ENCODE results near the gene SP100. TPM values are rescaled to one million over a fixed set of nuclear protein-coding genes. Genes with fewer than 3 reads are reported as not detected.

SP100 gene
- total and polyA plus RNA-seq, 2 of the 13 experiments (the other 11 are each of a cell fraction or from before 2014, with no cell fraction given), result 12.6 to 16.5 TPM

- BruUV-seq (replicated peaks), result no TSS peak
- no peak overlapping the region for H3K27ac ChIP-seq (ENCODE audit: extremely low read length, insufficient read depth, low read length)
- POLR2A ChIA-PET, result interaction anchor here (1.3 kb wide), 1 partner anchor 90 kb away, joined by 3 read pairs; no protein-coding TSS in a partner anchor
- H2AFZ ChIP-seq (ENCODE audit: low read length), result no peak overlapping the region
- DNase-seq (ENCODE audit: low spot score) (no peak), ATAC-seq (no peak), FAIRE-seq (no peak)
- H4K20me1 ChIP-seq (ENCODE audit: insufficient read depth, low read length), result no peaks in the 10 kb centered on the region
- no peaks in the 10 kb centered on the region for H3K79me2 ChIP-seq (ENCODE audit: insufficient read depth, low read length)
- H3K9me3 ChIP-seq (ENCODE audit: low read length), result no peaks in the 10 kb centered on the region
- no peak for TF ChIP-seq ARHGAP35 (CRISPR knock-in tag; IDR thresholded peaks at IDR 0.05; ENCODE audit: borderline replicate concordance)
- no peak for TF ChIP-seq GATAD2A (CRISPR knock-in tag; IDR thresholded peaks at IDR 0.05)
- no peak for TF ChIP-seq RXRB (CRISPR knock-in tag; IDR thresholded peaks at IDR 0.05; ENCODE audit: borderline replicate concordance)
- TF ChIP-seq FIP1L1 (IDR thresholded peaks at IDR 0.05; ENCODE audit: borderline replicate concordance, insufficient read depth, low read depth, low read length), result no peak
- TF ChIP-seq ZNF484 (CRISPR knock-in tag; IDR thresholded peaks at IDR 0.05; ENCODE audit: borderline replicate concordance, low read depth), result no peak
- TF ChIP-seq MAF1 (CRISPR knock-in tag; IDR thresholded peaks at IDR 0.05; ENCODE audit: borderline replicate concordance), result no peak
- no peak for TF ChIP-seq HNRNPUL1 (IDR thresholded peaks at IDR 0.05; ENCODE audit: low read depth, low read length)
- in situ Hi-C loops (cut with HindIII; ENCODE audit: extremely low pct_ligation_motif_present, low pct_unique_long_range_greater_than_20kb), result loop anchor here (5.0 kb wide), 1 partner anchor 91 kb away; no protein-coding TSS in a partner anchor
- CTCF ChIA-PET (ENCODE audit: low intra/inter-chr PET ratio, low total read pairs), result no interaction called here
- no peaks in the 10 kb centered on the region; a peak in 1 of 5 replicates for H3K27me3 ChIP-seq (ENCODE audit: control insufficient read depth in 1 of 2, insufficient read depth in 2 of 2, low read length in 2 of 2)
- peaks cover 53% of the 10 kb centered on the region for H3K4me1 ChIP-seq (ENCODE audit: insufficient read depth, low read length)
- 93% methylated on average over 5 of the region's 9 CpGs for WGBS (ENCODE audit: low lambda C conversion rate)
- no peak overlapping the region for H3K9ac ChIP-seq (ENCODE audit: insufficient read depth, low read depth, low read length)
- no peak overlapping the region for H3K4me3 ChIP-seq (replicated peaks in 1 of 3; ENCODE audit: insufficient read depth in 1 of 3, low read depth in 2 of 3, low read length in 3 of 3)
- intact Hi-C loops (cut with micrococcal nuclease; ENCODE audit: unreplicated experiment), result loop anchor here (5.0 to 10.0 kb wide), 3 partner anchors 56 to 199 kb away; partner anchors contain the start of gene SP140
- peak overlapping the region; percentile 85 for H3K4me2 ChIP-seq (ENCODE audit: low read depth, low read length)
- no peaks in the 10 kb centered on the region for H3K36me3 ChIP-seq (replicated peaks in 1 of 2; ENCODE audit: control insufficient read depth in 1 of 2, insufficient read depth in 2 of 2, low read length in 2 of 2)
Measured at GRCh38 chr2:230412846-230413245, 3.2 kb upstream of the SP100 start.

GRCh38 chr2:230413479-230413878 lies 2.5 kb upstream of the SP100 start:
- ATAC-seq, result no peak
- 87% methylated on average over 3 of the region's 3 CpGs for WGBS (ENCODE audit: low lambda C conversion rate)
- TF ChIP-seq ZFY (CRISPR knock-in tag; IDR thresholded peaks at IDR 0.05), result peak; percentile 31; the same call in 1 of the 2 replicates
- no peak for TF ChIP-seq ZNF34 (CRISPR knock-in tag; IDR thresholded peaks at IDR 0.05; ENCODE audit: borderline replicate concordance)
- no peak for TF ChIP-seq TEF (CRISPR knock-in tag; IDR thresholded peaks at IDR 0.05)
- peak; percentile 45; the same call in 1 of the 2 replicates for TF ChIP-seq ZMYM4 (CRISPR knock-in tag; IDR thresholded peaks at IDR 0.05)
- TF ChIP-seq ZNF574 (CRISPR knock-in tag; IDR thresholded peaks at IDR 0.05), result no peak
- TF ChIP-seq NFYC (CRISPR knock-in tag; IDR thresholded peaks at IDR 0.05), result peak; percentile 73
- TF ChIP-seq MYC (CRISPR knock-in tag; IDR thresholded peaks at IDR 0.05; ENCODE audit: borderline replicate concordance), result no peak

More at GRCh38 chr2:230413479-230413878, 2.5 kb upstream of the SP100 start:
- no peaks in the 10 kb centered on the region for H3K36me3 ChIP-seq (replicated peaks in 1 of 2; ENCODE audit: control insufficient read depth in 1 of 2, insufficient read depth in 2 of 2, low read length in 2 of 2)
- H3K4me3 ChIP-seq (replicated peaks in 1 of 3; ENCODE audit: insufficient read depth in 1 of 3, low read depth in 2 of 3, low read length in 3 of 3), result no peak overlapping the region
- H3K4me1 ChIP-seq (ENCODE audit: insufficient read depth, low read length), result peaks cover 58% of the 10 kb centered on the region
- no peak overlapping the region; the same call in 1 of the 2 replicates for H3K4me2 ChIP-seq (ENCODE audit: low read depth, low read length)
- H3K79me2 ChIP-seq (ENCODE audit: insufficient read depth, low read length), result no peaks in the 10 kb centered on the region
- FAIRE-seq (no peak), DNase-seq (ENCODE audit: low spot score) (peak; percentile 39)
- POLR2A ChIA-PET, result no interaction called here
- no peak overlapping the region for H2AFZ ChIP-seq (ENCODE audit: low read length)
- intact Hi-C loops (cut with micrococcal nuclease; ENCODE audit: unreplicated experiment), result loop anchor here (5.0 to 10.0 kb wide), 3 partner anchors 56 to 199 kb away; partner anchors contain the start of gene SP140
- no peaks in the 10 kb centered on the region for H3K9me3 ChIP-seq (ENCODE audit: low read length)
- CTCF ChIA-PET (ENCODE audit: low intra/inter-chr PET ratio, low total read pairs), result no interaction called here
- no TSS peak for BruUV-seq (replicated peaks)
- H4K20me1 ChIP-seq (ENCODE audit: insufficient read depth, low read length), result no peaks in the 10 kb centered on the region
- no peak overlapping the region for H3K27ac ChIP-seq (ENCODE audit: extremely low read length, insufficient read depth, low read length)
- H3K27me3 ChIP-seq (ENCODE audit: control insufficient read depth in 1 of 2, insufficient read depth in 2 of 2, low read length in 2 of 2), result no peaks in the 10 kb centered on the region; a peak in 1 of 5 replicates
- in situ Hi-C loops (cut with HindIII; ENCODE audit: extremely low pct_ligation_motif_present, low pct_unique_long_range_greater_than_20kb), result loop anchor here (5.0 kb wide), 1 partner anchor 91 kb away; no protein-coding TSS in a partner anchor
- no peak overlapping the region for H3K9ac ChIP-seq (ENCODE audit: insufficient read depth, low read depth, low read length)

Measured in HepG2 (cell line).